ENCODE data around the gene ARHGEF17. TPM values are rescaled to one million over a fixed set of nuclear protein-coding genes. Genes with fewer than 3 reads are reported as not detected.

Gene ARHGEF17
- total RNA-seq, 1 donor from 2014 or later, result 33.0 TPM

GRCh38 chr11:73293356-73293936 is 14.6 kb upstream of the ARHGEF17 start:
- no peak for DNase-seq

DNA sequence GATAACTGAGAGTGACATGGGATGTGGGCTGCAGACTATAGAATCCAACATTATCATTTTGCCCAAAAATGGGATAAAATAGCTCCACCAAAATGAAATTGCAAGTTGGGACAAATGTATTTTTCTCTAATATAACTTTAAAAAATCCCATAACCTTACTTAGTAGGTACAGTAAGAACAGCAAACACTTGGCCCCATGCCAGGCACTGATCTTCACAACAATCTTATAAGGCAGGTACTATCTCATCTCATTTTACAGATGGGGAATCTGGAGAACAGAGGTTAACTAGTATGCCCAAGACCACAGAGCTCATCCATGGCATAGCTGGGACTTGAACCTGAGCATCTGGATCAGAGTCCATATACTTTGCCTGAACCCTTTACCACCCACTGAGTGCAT is 13.5 kb upstream of the ARHGEF17 start:
- DNase-seq, result no peak

DNA sequence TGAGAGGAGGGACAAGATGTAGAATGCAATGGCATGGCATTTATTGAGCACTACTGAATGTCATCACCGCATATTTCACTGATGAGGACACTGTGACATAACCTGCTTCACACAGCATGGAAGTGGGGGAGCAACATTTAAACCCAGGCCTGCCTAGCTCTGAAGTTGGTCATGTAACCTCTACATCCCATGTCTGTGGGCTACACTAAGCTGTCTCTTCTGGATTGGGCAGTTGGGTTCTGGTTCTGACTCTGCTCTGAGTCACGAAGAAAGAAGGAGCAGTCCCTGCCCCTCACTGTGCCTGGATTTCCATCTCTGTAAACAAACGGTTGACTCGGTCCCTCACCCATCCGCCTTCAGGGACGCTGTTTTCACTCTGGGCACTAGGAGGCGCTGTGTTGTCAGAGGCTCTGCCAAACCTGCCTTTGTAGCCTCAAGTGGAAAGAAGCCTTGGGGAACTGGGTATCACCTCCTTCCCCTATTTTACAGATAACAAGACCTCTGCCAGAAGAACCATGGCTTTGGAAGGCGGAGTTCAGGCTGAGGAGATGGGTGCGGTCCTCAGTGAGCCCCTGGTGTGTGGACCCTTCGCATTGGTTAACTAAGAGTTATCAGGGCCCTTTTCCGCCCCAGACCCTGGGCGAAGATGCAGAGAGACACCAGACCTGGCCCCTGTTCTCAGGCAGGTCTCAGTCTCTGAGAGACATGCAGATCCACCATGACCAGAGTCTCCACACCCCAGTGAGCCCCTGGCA is 12.7 kb upstream of the ARHGEF17 start:
- peak; percentile 77 for DNase-seq

- DNase-seq, result no peak
These were observed 12.1 kb upstream of the ARHGEF17 start for GRCh38 chr11:73295996-73296318.

GRCh38 chr11:73296501-73297230 is 11.4 kb upstream of the ARHGEF17 start:
- no peak for DNase-seq

DNA sequence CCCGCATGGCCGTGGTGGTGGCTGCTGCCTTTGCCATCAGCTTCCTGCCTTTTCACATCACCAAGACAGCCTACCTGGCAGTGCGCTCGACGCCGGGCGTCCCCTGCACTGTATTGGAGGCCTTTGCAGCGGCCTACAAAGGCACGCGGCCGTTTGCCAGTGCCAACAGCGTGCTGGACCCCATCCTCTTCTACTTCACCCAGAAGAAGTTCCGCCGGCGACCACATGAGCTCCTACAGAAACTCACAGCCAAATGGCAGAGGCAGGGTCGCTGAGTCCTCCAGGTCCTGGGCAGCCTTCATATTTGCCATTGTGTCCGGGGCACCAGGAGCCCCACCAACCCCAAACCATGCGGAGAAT is 10.9 kb upstream of the ARHGEF17 start:
- no peak for DNase-seq

DNA sequence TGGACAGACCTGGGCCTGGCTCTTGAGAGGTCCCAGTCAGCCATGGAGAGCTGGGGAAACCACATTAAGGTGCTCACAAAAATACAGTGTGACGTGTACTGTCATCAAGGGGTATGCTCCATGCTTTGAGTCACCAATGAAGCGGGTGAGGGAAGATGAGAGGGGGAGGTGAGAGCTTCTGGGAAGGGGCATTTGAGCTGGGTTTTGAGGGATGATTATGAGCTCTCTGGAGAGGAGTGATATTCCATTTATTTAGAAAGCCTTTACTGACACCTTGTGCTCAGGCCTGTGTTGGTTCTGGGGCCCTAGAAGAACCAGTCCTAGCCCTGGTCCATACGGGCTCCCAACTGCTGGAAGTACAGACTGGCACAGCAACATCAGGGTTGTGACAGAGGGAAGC is 10.4 kb upstream of the ARHGEF17 start:
- DNase-seq, result no peak

DNA sequence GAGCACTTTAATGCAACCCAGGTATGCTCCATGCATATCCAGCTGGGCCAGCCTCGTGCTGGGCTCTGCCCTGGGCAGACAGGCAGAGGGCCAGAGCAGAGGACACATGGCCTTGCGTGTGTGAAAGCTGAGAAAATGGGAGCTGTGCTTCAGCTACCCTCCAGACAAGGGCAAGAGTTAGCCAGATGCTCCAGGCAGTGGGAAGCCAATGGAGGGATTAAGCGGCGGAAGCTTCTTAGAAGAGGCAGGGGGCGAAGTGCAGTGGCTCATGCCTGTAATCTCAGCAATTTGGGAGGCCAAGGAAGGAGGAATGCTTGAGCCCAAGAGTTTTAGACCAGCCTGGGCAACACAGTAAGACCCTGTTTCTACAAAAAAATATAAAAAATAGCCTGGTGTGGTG is 9.8 kb upstream of the ARHGEF17 start:
- no peak for DNase-seq

- DNase-seq, result no peak
These were observed 8.3 kb upstream of the ARHGEF17 start for GRCh38 chr11:73299751-73300150.

DNA sequence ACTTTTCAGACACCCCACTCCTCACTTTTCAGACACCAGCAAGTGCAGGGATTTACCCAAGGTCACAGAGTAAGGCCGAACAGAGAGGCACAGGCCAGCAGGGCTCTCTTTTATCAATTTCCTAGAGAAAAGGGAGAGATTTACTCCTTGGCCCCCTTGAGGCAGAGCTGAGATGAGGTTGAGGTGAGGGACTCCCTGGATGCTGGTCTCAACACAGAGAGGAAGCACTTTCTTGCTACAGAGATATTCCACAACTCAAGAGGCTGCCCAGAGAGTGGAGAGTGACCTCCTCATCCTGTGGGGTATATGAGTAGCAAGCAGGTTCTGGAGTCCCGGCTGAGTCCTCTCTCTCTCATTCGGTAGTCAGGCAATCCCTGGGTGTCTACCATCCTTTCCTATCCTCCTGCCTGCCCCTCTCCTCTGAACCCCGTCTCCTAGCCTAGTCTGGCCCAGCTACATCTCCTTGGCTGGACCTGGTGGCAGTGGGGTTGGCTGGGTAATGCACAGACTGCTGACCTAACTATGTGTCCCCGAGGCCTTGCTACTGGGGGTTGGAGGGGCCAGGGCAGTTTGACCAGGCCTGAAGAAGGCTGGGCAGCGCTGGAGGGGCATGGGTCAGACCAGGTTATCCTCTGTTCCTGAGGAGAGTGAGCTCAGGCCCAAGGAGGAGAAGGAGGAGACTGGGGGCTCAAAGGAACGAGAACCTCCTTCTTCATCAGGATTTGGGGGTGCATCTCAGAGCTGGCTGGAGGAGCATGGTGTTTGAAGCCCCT is 1.8 kb upstream of the ARHGEF17 start:
- no peak for DNase-seq

DNA sequence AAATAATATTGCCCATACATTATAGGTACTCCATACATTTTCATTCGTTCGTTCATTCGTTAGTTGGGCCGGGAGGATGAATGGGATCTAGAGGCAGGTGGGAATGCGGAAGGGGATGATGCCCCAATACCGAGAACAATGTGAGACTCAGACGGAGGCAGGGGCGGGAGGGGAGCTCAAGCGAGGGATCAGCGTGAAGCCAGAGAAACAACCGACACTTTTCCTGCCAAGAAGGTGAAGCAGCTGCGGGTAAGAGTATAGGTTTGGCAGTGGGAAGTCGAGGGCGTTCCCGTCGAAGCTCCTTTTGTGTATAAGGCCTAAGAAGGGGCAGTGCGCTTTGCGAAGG is 1.1 kb upstream of the ARHGEF17 start:
- DNase-seq, result no peak

DNA sequence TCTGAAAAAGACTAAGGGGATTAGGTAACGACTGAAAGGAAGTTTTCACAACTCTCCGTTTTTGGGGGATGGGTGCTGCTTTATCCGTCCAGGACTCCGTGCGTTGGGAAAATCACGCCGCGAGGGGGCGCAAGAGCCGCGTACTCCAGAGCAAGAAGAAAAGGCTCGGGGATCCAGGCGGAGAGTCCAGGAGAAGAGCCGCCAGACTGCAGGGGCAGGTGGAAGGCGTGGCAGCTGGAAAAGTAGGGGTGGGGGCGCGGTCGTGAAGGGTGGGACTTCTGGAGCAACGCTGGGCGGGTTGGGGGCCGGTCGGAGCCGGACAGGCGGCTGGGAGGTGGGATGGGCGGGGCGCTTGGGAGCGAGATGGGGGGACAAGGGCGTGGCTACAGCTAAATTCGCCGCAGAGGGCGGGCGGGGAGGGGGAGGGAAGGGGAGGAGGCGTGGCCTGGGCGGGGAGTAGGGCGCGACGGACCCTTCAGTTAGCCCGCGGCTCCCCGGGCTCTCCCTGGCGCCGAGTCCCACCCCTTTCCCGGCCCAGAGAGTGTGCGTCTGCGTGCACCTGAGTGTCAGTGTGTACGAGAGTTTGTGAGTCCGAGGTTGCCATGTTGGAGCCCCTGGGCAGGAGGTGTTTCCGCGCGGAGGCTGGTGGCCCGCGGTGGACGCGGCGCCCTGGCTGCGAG is 613 bp upstream of the ARHGEF17 start:
- peak; percentile 99 for DNase-seq

GRCh38 chr11:73308961-73309919 is 1.2 kb downstream of the ARHGEF17 start:
- peak; percentile 90 for DNase-seq

GRCh38 chr11:73310076-73310475 is 2.0 kb downstream of the ARHGEF17 start:
- no peak for DNase-seq

DNA sequence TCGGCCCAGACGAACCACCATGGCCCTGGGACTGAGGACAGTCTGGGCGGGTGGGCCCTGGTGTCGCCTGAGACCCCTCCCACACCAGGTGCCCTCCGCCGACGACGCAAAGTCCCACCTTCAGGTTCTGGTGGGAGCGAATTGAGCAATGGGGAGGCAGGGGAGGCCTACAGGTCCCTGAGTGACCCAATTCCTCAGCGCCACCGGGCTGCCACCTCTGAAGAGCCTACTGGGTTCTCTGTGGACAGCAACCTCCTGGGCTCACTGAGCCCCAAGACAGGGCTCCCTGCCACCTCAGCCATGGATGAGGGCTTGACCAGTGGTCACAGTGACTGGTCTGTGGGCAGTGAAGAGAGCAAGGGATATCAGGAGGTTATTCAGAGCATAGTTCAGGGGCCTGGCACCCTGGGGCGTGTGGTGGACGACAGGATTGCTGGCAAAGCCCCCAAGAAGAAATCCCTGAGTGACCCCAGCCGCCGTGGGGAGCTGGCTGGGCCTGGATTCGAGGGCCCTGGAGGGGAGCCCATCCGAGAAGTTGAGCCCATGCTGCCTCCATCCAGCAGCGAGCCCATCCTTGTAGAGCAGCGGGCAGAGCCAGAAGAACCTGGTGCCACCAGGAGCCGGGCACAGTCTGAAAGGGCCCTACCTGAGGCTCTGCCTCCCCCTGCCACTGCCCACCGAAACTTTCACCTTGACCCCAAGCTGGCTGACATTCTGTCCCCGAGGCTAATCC is 2.8 kb downstream of the ARHGEF17 start:
- no peak for DNase-seq

DNA sequence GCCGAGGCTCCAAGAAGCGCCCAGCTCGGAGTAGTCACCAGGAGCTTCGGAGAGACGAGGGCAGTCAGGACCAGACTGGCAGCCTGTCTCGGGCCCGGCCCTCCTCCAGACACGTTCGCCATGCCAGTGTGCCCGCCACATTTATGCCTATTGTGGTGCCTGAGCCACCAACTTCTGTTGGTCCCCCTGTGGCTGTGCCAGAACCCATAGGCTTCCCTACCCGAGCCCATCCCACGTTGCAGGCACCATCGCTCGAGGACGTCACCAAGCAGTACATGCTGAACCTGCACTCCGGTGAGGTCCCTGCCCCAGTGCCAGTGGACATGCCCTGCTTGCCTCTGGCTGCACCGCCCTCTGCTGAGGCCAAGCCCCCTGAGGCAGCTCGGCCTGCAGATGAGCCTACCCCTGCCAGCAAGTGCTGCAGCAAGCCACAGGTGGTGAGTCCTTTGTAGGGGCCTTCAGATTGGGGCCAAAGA is 3.4 kb downstream of the ARHGEF17 start:
- no peak for DNase-seq

- no peak for DNase-seq
These were observed 4.0 kb downstream of the ARHGEF17 start for GRCh38 chr11:73312036-73312435.

DNA sequence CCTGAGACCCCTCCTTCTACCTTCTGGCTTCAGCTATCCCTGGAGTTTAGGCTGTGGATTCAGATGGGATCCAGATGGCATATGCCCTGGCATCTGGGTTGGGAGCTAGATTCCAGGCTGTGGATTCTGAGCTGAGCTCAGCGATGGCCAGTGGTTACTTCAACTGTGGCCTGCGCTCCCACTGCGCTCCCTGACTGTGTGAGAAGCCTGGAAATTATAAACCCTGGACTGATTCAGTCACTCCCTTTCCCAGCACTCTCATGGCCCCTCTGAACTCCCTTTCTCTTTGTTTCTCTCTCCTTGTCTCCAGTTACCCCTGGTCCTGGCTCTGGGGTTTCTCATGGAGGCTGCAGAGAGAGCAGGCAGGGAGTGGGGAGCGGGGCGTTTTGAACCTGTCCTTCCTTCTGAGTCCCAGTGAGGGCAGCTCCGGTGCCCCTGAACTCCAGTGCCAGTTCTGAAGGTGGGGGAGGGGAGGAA is 4.8 kb downstream of the ARHGEF17 start:
- no peak for DNase-seq

DNA sequence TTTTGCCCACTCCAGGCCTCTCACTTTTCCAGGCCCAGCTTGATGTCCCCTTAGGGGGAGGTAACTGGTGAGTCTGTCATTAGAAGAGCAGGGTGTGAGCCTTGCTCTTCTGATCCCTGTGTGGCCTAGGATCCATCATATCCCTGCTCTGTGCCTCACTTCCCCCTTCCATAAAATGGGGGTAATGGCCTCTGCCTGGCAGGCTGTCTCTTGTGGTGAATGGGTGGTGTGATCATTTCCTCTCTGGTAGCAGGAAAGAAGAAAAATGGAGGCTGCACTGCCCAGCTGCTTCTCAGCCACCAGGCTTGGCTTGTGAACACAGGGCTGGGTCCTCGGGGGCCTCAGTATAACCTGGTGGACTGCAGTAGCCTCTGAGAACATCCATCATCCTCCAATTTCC is 5.6 kb downstream of the ARHGEF17 start:
- no peak for DNase-seq
